Mesothelial cell of epicardium (in vitro differentiated cells): ENCODE data around the gene LDAH. TPM values are rescaled to one million over a fixed set of nuclear protein-coding genes. Genes with fewer than 3 reads are reported as not detected.

Source experiments
- DNase-seq, 2 experiments: peaks; one replicate each; pipeline ENCODE4 v3.0.0; 2021; ENCODE audit warnings: low spot score in 2 of 2; ENCODE audit not compliant: unreplicated experiment in 2 of 2
- H3K27ac Mint-ChIP-seq: 2 replicates; pipeline ENCODE4 v1.8.0; 2021; ENCODE audit warnings: mixed read lengths
- H3K27me3 Mint-ChIP-seq: 2 replicates; pipeline ENCODE4 v1.8.0; 2021; ENCODE audit warnings: low read depth, mixed read lengths
- H3K36me3 Mint-ChIP-seq: 2 replicates; pipeline ENCODE4 v1.8.0; 2021; ENCODE audit warnings: mixed read lengths
- H3K4me1 Mint-ChIP-seq: 2 replicates; pipeline ENCODE4 v1.8.0; 2021; ENCODE audit warnings: mixed read lengths
- H3K4me3 Mint-ChIP-seq: 2 replicates; pipeline ENCODE4 v1.8.0; 2021; ENCODE audit warnings: mild to moderate bottlenecking, moderate library complexity, mixed read lengths
- H3K9me3 Mint-ChIP-seq: 2 replicates; pipeline ENCODE4 v1.8.0; 2021; ENCODE audit warnings: mixed read lengths
- CTCF ChIP-seq: fragments of 200-600 bp; sonication (generic); IDR thresholded peaks from one replicate; pipeline ENCODE4 v1.5.0; 2021; ENCODE audit warnings: antibody characterized with exemption; ENCODE audit not compliant: unreplicated experiment
- total RNA-seq: library from RNA; stranded (reverse); gene quantifications from 3 replicates; pipeline ENCODE4 v1.2.1, GENCODE V29; 2021

The LDAH gene
- total RNA-seq, 1 donor from 2014 or later = 28.9 TPM

GRCh38 chr2:20852139-20852538, 29.2 kb upstream of the LDAH start:
- TF ChIP-seq CTCF = no peak
- Mint-ChIP-seq H3K27ac (no peak overlapping the region), H3K36me3 (no peaks in the 10 kb centered on the region), H3K4me1 (no peaks in the 10 kb centered on the region), H3K4me3 (no peak overlapping the region), H3K27me3 (peaks cover 33% of the 10 kb centered on the region), H3K9me3 (no peaks in the 10 kb centered on the region)
- DNase-seq = no peak

- Mint-ChIP-seq H3K27me3 (peaks cover 66% of the 10 kb centered on the region), H3K4me3 (no peak overlapping the region), H3K27ac (no peak overlapping the region), H3K4me1 (no peaks in the 10 kb centered on the region), H3K9me3 (peaks cover 1% of the 10 kb centered on the region), H3K36me3 (no peaks in the 10 kb centered on the region)
- TF ChIP-seq CTCF = no peak
- no peak for DNase-seq
These were observed 21.3 kb upstream of the LDAH start for GRCh38 chr2:20844246-20844645.

GRCh38 chr2:20839052-20839451, 16.2 kb upstream of the LDAH start:
- no peak for DNase-seq
- no peaks in the 10 kb centered on the region for H3K36me3 Mint-ChIP-seq
- H3K9me3 Mint-ChIP-seq = peaks cover 6% of the 10 kb centered on the region
- no peak for TF ChIP-seq CTCF
- H3K27me3 Mint-ChIP-seq = peaks cover 69% of the 10 kb centered on the region
- no peak overlapping the region for H3K27ac Mint-ChIP-seq
- no peaks in the 10 kb centered on the region for H3K4me1 Mint-ChIP-seq
- H3K4me3 Mint-ChIP-seq = no peak overlapping the region

GRCh38 chr2:20838016-20838415, 15.1 kb upstream of the LDAH start:
- Mint-ChIP-seq H3K27ac (no peak overlapping the region), H3K9me3 (peaks cover 6% of the 10 kb centered on the region), H3K4me3 (no peak overlapping the region), H3K4me1 (no peaks in the 10 kb centered on the region), H3K36me3 (no peaks in the 10 kb centered on the region), H3K27me3 (peaks cover 67% of the 10 kb centered on the region)
- TF ChIP-seq CTCF = no peak
- no peak for DNase-seq

- Mint-ChIP-seq H3K27ac (no peak overlapping the region), H3K4me1 (no peaks in the 10 kb centered on the region), H3K4me3 (no peak overlapping the region), H3K27me3 (peaks cover 61% of the 10 kb centered on the region), H3K36me3 (no peaks in the 10 kb centered on the region), H3K9me3 (peaks cover 6% of the 10 kb centered on the region)
- no peak for TF ChIP-seq CTCF
- no peak for DNase-seq
These were observed 13.6 kb upstream of the LDAH start for GRCh38 chr2:20836521-20836920.

GRCh38 chr2:20834331-20834730, 11.4 kb upstream of the LDAH start:
- TF ChIP-seq CTCF = no peak
- Mint-ChIP-seq H3K9me3 (peaks cover 9% of the 10 kb centered on the region), H3K36me3 (no peaks in the 10 kb centered on the region), H3K4me3 (no peak overlapping the region), H3K27ac (no peak overlapping the region), H3K4me1 (no peaks in the 10 kb centered on the region), H3K27me3 (peaks cover 63% of the 10 kb centered on the region)
- DNase-seq = no peak
